GM23248 (cell line): ENCODE measurements around the gene NKX1-1. TPM values are rescaled to one million over a fixed set of nuclear protein-coding genes. Genes with fewer than 3 reads are reported as not detected.

ENCODE experiments used
- DNase-seq: peaks from one replicate; pipeline ENCODE4 v3.0.0-alpha.2; 2015
- H2AFZ ChIP-seq: fragments of 200-600 bp; sonication (generic); 2 replicates; pipeline ENCODE4 v1.6.1; 2016; ENCODE audit warnings: antibody characterized with exemption
- H3F3A ChIP-seq: fragments of 200-600 bp; sonication (generic); 2 replicates; pipeline ENCODE4 v1.6.1; 2016; ENCODE audit warnings: mild to moderate bottlenecking, antibody characterized with exemption, mixed run types; ENCODE audit not compliant: insufficient read depth
- H3K27ac ChIP-seq: fragments of 200-600 bp; sonication (generic); 2 replicates; pipeline ENCODE4 v1.5.1; 2016; ENCODE audit warnings: mild to moderate bottlenecking
- H3K27me3 ChIP-seq: fragments of 200-600 bp; sonication (generic); replicated peaks from 2 replicates; pipeline ENCODE4 v1.6.1; 2016; ENCODE audit warnings: mild to moderate bottlenecking; ENCODE audit not compliant: insufficient read depth
- H3K36me3 ChIP-seq: fragments of 200-600 bp; sonication (generic); 2 replicates; pipeline ENCODE4 v1.6.1; 2016; ENCODE audit warnings: low read depth, mild to moderate bottlenecking
- H3K4me1 ChIP-seq: fragments of 200-600 bp; sonication (generic); 2 replicates; pipeline ENCODE4 v1.6.1; 2016; ENCODE audit warnings: mild to moderate bottlenecking; ENCODE audit not compliant: insufficient read depth
- H3K4me2 ChIP-seq: fragments of 200-600 bp; sonication (generic); one replicate; pipeline ENCODE4 v1.6.1; 2016; ENCODE audit warnings: mild to moderate bottlenecking; ENCODE audit not compliant: unreplicated experiment
- H3K4me3 ChIP-seq: fragments of 200-600 bp; sonication (generic); 2 replicates; pipeline ENCODE4 v1.5.1; 2016; ENCODE audit warnings: mild to moderate bottlenecking
- H3K79me2 ChIP-seq: fragments of 200-600 bp; sonication (generic); 2 replicates; pipeline ENCODE4 v1.6.1; 2016; ENCODE audit warnings: mild to moderate bottlenecking; ENCODE audit not compliant: insufficient read depth
- H3K9ac ChIP-seq: fragments of 200-600 bp; sonication (generic); 2 replicates; pipeline ENCODE4 v1.6.1; 2016; ENCODE audit warnings: mild to moderate bottlenecking
- H3K9me2 ChIP-seq: fragments of 200-600 bp; sonication (generic); 2 replicates; pipeline ENCODE4 v1.6.1; 2016; ENCODE audit warnings: mixed run types, mild to moderate bottlenecking, moderate library complexity; ENCODE audit not compliant: insufficient read depth
- H3K9me3 ChIP-seq: fragments of 200-600 bp; sonication (generic); one replicate; pipeline ENCODE4 v1.6.1; 2017; ENCODE audit warnings: low read depth
- H4K20me1 ChIP-seq: fragments of 200-600 bp; sonication (generic); 2 replicates; pipeline ENCODE4 v1.6.0; 2016; ENCODE audit not compliant: insufficient read depth
- EZH2 ChIP-seq: fragments of 200-600 bp; sonication (generic); IDR thresholded peaks from 2 replicates; pipeline ENCODE4 v1.6.1; 2018; ENCODE audit warnings: antibody characterized with exemption, mild to moderate bottlenecking; ENCODE audit not compliant: insufficient read depth, poor library complexity, severe bottlenecking
- EZH2phosphoT487 ChIP-seq: fragments of 200-600 bp; sonication (generic); IDR thresholded peaks from 2 replicates; pipeline ENCODE4 v1.6.1; 2018; ENCODE audit warnings: antibody characterized with exemption, moderate library complexity, mild to moderate bottlenecking, low read depth; ENCODE audit not compliant: insufficient read depth
- whole genome bisulfite sequencing, 2 experiments: methylation state at CpG; one replicate each; pipeline ENCODE4 v1.1.6; 2015 to 2017; ENCODE audit warnings: low lambda C conversion rate in 2 of 2, low coverage in 1 of 2; ENCODE audit errors: missing lambda C conversion rate in 2 of 2; 5-methylcytosine and 5-hydroxymethylcytosine counted together
- in situ Hi-C: fragments of 300-500 bp; cut with MboI; formaldehyde crosslinking; loops from 2 replicates; pipeline ENCODE4 v1.15.0; 2020
- polyA plus RNA-seq: library from polyadenylated mRNA; unstranded; fragments of >200 nt; fragmentation: Nextera tagmentation; extraction: Ambion mirVana; gene quantifications from 2 replicates; pipeline ENCODE4 v1.2.1, GENCODE V29; 2016
- total RNA-seq: library from RNA; depleted of rRNA; stranded (reverse); fragments of >200 nt; shearing (Covaris generic); gene quantifications from 2 replicates; pipeline ENCODE4 v1.2.3, GENCODE V29; 2014

Gene NKX1-1
- total and polyA plus RNA-seq, 2 experiments from 2014 or later: not detected

GRCh38 chr4:1364748-1365147 is 41.5 kb downstream of the NKX1-1 start:
- no peak overlapping the region for H3K27ac ChIP-seq
- no peaks in the 10 kb centered on the region for H3K36me3 ChIP-seq
- no peak for TF ChIP-seq EZH2phosphoT487
- TF ChIP-seq EZH2: no peak
- in situ Hi-C loops: no loop called here
- H3K27me3 ChIP-seq: no peaks in the 10 kb centered on the region
- 95 to 98% methylated on average over 13 of the region's 13 CpGs for WGBS, 2 experiments
- H3K79me2 ChIP-seq: no peaks in the 10 kb centered on the region
- no peak overlapping the region for H2AFZ ChIP-seq
- H4K20me1 ChIP-seq: no peaks in the 10 kb centered on the region
- H3K9me2 ChIP-seq: no peaks in the 10 kb centered on the region
- no peaks in the 10 kb centered on the region for H3F3A ChIP-seq
- H3K4me2 ChIP-seq: no peak overlapping the region
- no peak overlapping the region for H3K9ac ChIP-seq
- H3K9me3 ChIP-seq: no peaks in the 10 kb centered on the region
- no peaks in the 10 kb centered on the region for H3K4me1 ChIP-seq
- no peak for DNase-seq
- H3K4me3 ChIP-seq: no peak overlapping the region

- Histone ChIP-seq H3K9me3 (no peaks in the 10 kb centered on the region), H4K20me1 (no peaks in the 10 kb centered on the region), H3F3A (no peaks in the 10 kb centered on the region), H3K4me2 (no peak overlapping the region), H3K9ac (no peak overlapping the region), H3K9me2 (no peaks in the 10 kb centered on the region), H3K36me3 (no peaks in the 10 kb centered on the region), H3K4me1 (no peaks in the 10 kb centered on the region), H2AFZ (no peak overlapping the region), H3K4me3 (no peak overlapping the region), H3K27me3 (no peaks in the 10 kb centered on the region), H3K27ac (no peak overlapping the region), H3K79me2 (no peaks in the 10 kb centered on the region)
- in situ Hi-C loops: no loop called here
- 92 to 100% methylated on average over 3 to 9 of the region's 18 CpGs for WGBS, 2 experiments
- no peak for TF ChIP-seq EZH2
- no peak for TF ChIP-seq EZH2phosphoT487
- DNase-seq: no peak
Observed at GRCh38 chr4:1364217-1364616, 42.0 kb downstream of the NKX1-1 start.

GRCh38 chr4:1363513-1363912 is 42.7 kb downstream of the NKX1-1 start:
- no peaks in the 10 kb centered on the region for H3K4me1 ChIP-seq
- H3K9me3 ChIP-seq: no peaks in the 10 kb centered on the region
- no peaks in the 10 kb centered on the region for H3K27me3 ChIP-seq
- H3K79me2 ChIP-seq: no peaks in the 10 kb centered on the region
- no peak for TF ChIP-seq EZH2phosphoT487
- no peak for TF ChIP-seq EZH2
- DNase-seq: no peak
- H3K4me3 ChIP-seq: no peak overlapping the region
- no peak overlapping the region for H2AFZ ChIP-seq
- H3K9ac ChIP-seq: no peak overlapping the region
- in situ Hi-C loops: no loop called here
- H3K9me2 ChIP-seq: no peaks in the 10 kb centered on the region
- no peaks in the 10 kb centered on the region for H3F3A ChIP-seq
- H3K27ac ChIP-seq: no peak overlapping the region
- no peak overlapping the region for H3K4me2 ChIP-seq
- 80 to 86% methylated on average over 11 of the region's 11 CpGs for WGBS, 2 experiments
- no peaks in the 10 kb centered on the region for H4K20me1 ChIP-seq
- no peaks in the 10 kb centered on the region for H3K36me3 ChIP-seq

- in situ Hi-C loops: no loop called here
- H3K4me2 ChIP-seq: no peak overlapping the region
- H3K9ac ChIP-seq: no peak overlapping the region
- H3K36me3 ChIP-seq: no peaks in the 10 kb centered on the region
- H3K27me3 ChIP-seq: no peaks in the 10 kb centered on the region
- DNase-seq: no peak
- H3K4me3 ChIP-seq: no peak overlapping the region
- WGBS, 2 experiments: 80 to 83% methylated on average over 12 to 17 of the region's 17 CpGs
- no peak overlapping the region for H2AFZ ChIP-seq
- no peaks in the 10 kb centered on the region for H3F3A ChIP-seq
- H4K20me1 ChIP-seq: no peaks in the 10 kb centered on the region
- no peaks in the 10 kb centered on the region for H3K79me2 ChIP-seq
- H3K4me1 ChIP-seq: no peaks in the 10 kb centered on the region
- no peak for TF ChIP-seq EZH2
- TF ChIP-seq EZH2phosphoT487: no peak
- H3K9me2 ChIP-seq: no peaks in the 10 kb centered on the region
- H3K27ac ChIP-seq: no peak overlapping the region
- H3K9me3 ChIP-seq: no peaks in the 10 kb centered on the region
Observed at GRCh38 chr4:1362521-1362920, 43.7 kb downstream of the NKX1-1 start.

GRCh38 chr4:1362046-1362445 is 44.2 kb downstream of the NKX1-1 start:
- H3K27ac ChIP-seq: no peak overlapping the region
- H3F3A ChIP-seq: no peaks in the 10 kb centered on the region
- no peaks in the 10 kb centered on the region for H3K27me3 ChIP-seq
- TF ChIP-seq EZH2phosphoT487 (no peak), EZH2 (no peak)
- H3K79me2 ChIP-seq: no peaks in the 10 kb centered on the region
- DNase-seq: no peak
- in situ Hi-C loops: no loop called here
- H3K9me3 ChIP-seq: no peaks in the 10 kb centered on the region
- no peaks in the 10 kb centered on the region for H3K9me2 ChIP-seq
- no peak overlapping the region for H3K4me3 ChIP-seq
- H3K4me1 ChIP-seq: no peaks in the 10 kb centered on the region
- H3K9ac ChIP-seq: no peak overlapping the region
- 93 to 94% methylated on average over 10 of the region's 10 CpGs for WGBS, 2 experiments
- H2AFZ ChIP-seq: no peak overlapping the region
- H3K36me3 ChIP-seq: no peaks in the 10 kb centered on the region
- H4K20me1 ChIP-seq: no peaks in the 10 kb centered on the region
- H3K4me2 ChIP-seq: no peak overlapping the region
